Spinal cord (tissue), 10 donors: ENCODE data around the gene ADRA2A. TPM values are rescaled to one million over a fixed set of nuclear protein-coding genes. Genes with fewer than 3 reads are reported as not detected.
A peak's percentile ranks its signal among the peaks of the same experiment; 100 is the strongest.

Experiments
- DNase-seq, 6 donors: peaks; one replicate each; pipeline versions ENCODE4 v3.0.0 to v3.0.0-alpha.2; 2013 to 2015; ENCODE audit warnings: low spot score in 6 of 6, low read depth in 4 of 6
- H3K27ac ChIP-seq: one replicate; pipeline ENCODE4 v1.5.1; 2013; ENCODE audit warnings: low read depth, low read length, control low read depth
- H3K27me3 ChIP-seq: one replicate; pipeline ENCODE4 v1.6.1; 2013; ENCODE audit warnings: low read length; ENCODE audit not compliant: control insufficient read depth, insufficient read depth
- H3K36me3 ChIP-seq: one replicate; pipeline ENCODE4 v1.6.1; 2013; ENCODE audit warnings: low read length; ENCODE audit not compliant: control insufficient read depth, insufficient read depth
- H3K4me1 ChIP-seq: one replicate; pipeline ENCODE4 v1.6.1; 2013; ENCODE audit warnings: low read length; ENCODE audit not compliant: control insufficient read depth, insufficient read depth
- H3K4me3 ChIP-seq: one replicate; pipeline ENCODE4 v1.5.1; 2013; ENCODE audit warnings: low read depth, low read length, control low read depth
- H3K9me3 ChIP-seq: one replicate; pipeline ENCODE4 v1.6.1; 2013; ENCODE audit warnings: low read length; ENCODE audit not compliant: control insufficient read depth, insufficient read depth
- WGBS: methylation state at CpG from one replicate; pipeline ENCODE4 v1.1.5; 2013; ENCODE audit warnings: missing lambda C conversion rate; ENCODE audit not compliant: insufficient coverage; 5-methylcytosine and 5-hydroxymethylcytosine counted together
- polyA plus RNA-seq, 2 donors: library from polyadenylated mRNA; unstranded; fragments of 120-200 nt; gene quantifications; one replicate each; pipeline ENCODE4 v1.2.1, GENCODE V29; 2013; ENCODE audit not compliant: insufficient read length in 2 of 2
- total RNA-seq, 2 donors: library from RNA; depleted of rRNA in 1 of 2; stranded (reverse); fragments of 120-200 nt in 1 of 2; fragments of >200 nt in 1 of 2; gene quantifications; one replicate each; pipeline versions ENCODE4 v1.2.3 to v1.2.4, GENCODE V29; 2013 to 2014
- donor health status: healthy.

The ADRA2A gene
- total and polyA plus RNA-seq, 4 donors, result 6.2 to 16.8 (median 11.2) TPM

DNA sequence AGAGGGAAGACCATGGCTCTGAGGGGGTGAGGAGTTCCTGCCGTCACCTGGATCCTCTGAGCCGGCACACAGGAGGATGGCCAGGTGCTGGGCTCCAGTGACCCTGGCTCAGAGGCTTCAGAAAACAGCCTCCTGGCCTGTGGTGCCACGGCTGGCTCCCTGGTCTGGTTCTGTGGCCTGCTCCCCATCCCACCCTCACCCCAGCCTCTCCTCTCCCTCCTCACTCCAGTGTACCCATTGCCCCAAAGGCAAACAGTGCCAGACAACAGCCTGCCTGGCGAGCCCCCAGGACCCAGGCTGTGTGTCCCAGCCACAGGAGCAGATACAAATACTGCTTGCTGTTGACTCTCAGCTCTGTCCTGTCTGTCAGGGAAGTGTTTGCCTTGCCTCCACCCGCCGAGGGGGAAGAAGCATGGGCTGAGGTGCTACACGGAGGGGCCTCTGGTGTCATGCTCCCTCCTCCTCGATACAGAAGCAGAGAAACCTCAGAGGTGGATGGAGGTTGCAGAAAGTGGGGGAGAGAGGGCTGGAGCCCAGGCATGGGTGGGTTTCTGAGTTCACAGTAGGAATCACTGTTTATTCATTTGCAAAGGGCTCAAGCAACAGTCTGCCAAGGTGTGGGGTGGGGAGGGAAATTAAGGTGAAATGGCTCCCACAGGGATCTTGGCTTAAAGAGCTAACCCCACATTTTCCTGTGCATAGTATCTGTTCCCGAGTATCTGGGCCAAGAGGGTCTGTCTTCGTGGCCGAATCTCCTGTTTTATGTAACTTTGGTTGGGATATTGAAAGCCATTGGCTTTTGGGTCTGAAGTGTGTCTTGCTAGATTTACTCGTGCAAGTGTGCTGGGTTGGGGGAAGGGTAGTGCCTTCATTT is 5.5 kb downstream of the ADRA2A start:
- Histone ChIP-seq H3K4me1 (peaks cover 31% of the 10 kb centered on the region), H3K27ac (no peak overlapping the region), H3K36me3 (peaks cover 5% of the 10 kb centered on the region), H3K9me3 (no peaks in the 10 kb centered on the region), H3K27me3 (peaks cover 22% of the 10 kb centered on the region), H3K4me3 (no peak overlapping the region)
- WGBS, result 62% methylated on average over 9 of the region's 12 CpGs
- DNase-seq, result no peak

- no peak overlapping the region for H3K27ac ChIP-seq
- WGBS, result 95% methylated on average over 2 of the region's 10 CpGs
- H3K4me3 ChIP-seq, result no peak overlapping the region
- H3K36me3 ChIP-seq, result peaks cover 5% of the 10 kb centered on the region
- H3K27me3 ChIP-seq, result peaks cover 14% of the 10 kb centered on the region
- H3K9me3 ChIP-seq, result no peaks in the 10 kb centered on the region
- peaks cover 22% of the 10 kb centered on the region for H3K4me1 ChIP-seq
- DNase-seq, result no peak
Observed at GRCh38 chr10:111083222-111084095, 6.6 kb downstream of the ADRA2A start.

DNA sequence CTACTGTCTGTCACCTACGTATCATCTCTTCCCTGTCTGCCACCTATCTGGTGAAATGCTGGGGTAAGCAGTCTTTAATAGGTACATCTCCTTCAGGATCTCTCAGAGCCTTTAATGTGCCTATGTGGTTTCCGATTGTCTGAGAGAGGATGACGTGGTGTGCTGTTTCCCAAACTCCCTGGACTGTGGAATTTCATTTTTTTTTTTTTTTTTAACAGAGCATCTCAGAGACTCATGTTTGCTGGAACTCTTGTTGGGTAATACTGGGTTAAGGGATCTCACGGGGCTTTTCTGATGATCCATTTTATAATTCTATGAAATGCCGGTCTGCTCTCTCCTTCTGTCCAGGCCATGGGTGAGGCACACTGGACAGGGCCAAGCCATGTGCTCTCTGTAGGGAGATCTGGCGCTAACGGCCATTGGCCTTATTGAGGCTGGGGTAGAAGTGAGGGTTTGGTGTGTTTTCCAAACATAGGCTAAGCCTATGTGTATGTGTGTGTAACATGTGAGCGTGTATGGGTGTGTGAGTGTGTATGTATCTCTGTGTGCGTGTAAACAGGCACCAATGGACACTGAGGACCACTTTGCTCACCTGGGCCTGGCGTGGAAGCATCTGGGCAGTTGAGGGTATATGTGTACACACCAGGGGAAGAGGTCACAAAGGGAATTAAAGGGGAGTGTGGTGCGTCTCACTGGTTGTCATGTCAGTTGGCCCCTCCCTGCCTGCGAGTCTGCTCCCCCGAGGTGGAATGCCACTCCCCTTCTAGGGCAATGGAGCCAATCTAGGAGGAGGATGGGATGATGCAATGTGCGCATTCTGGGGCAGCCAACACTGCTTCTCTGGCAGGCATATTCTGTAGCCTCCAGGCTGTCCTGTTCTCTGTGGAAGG is 7.8 kb downstream of the ADRA2A start:
- 90% methylated on average over 13 of the region's 14 CpGs for WGBS
- no peak overlapping the region for H3K4me3 ChIP-seq
- H3K27me3 ChIP-seq, result peaks cover 7% of the 10 kb centered on the region
- H3K36me3 ChIP-seq, result no peaks in the 10 kb centered on the region
- H3K27ac ChIP-seq, result no peak overlapping the region
- no peak for DNase-seq
- peaks cover 16% of the 10 kb centered on the region for H3K4me1 ChIP-seq
- no peaks in the 10 kb centered on the region for H3K9me3 ChIP-seq

GRCh38 chr10:111085690-111086353 is 9.0 kb downstream of the ADRA2A start:
- WGBS, result 100% methylated on average over 2 of the region's 6 CpGs
- H3K9me3 ChIP-seq, result no peaks in the 10 kb centered on the region
- peaks cover 3% of the 10 kb centered on the region for H3K27me3 ChIP-seq
- H3K36me3 ChIP-seq, result no peaks in the 10 kb centered on the region
- peak in 1 of 6 donors; percentile 29 for DNase-seq
- H3K4me3 ChIP-seq, result no peak overlapping the region
- H3K27ac ChIP-seq, result no peak overlapping the region
- peaks cover 16% of the 10 kb centered on the region for H3K4me1 ChIP-seq

DNA sequence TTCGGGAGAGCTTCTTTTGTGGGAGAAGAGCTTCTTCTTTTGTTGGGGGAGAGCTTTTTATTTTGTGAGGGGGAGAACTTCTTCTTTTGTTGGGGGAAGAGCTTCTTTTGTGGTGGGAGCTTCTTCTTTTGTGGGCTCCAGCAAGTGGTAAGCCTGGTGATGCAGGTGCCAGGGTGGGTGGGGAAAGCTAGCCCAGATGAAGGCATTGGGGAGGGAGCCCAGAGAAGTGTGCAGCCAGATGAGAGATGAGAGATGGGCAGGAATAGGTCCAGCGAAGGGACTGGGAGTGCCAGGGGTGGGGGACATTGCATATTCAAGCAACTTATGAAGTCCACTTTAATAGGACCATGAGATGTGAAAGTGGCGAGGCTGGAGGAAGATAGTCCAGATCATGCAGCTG is 9.7 kb downstream of the ADRA2A start:
- no peaks in the 10 kb centered on the region for H3K9me3 ChIP-seq
- peaks cover 16% of the 10 kb centered on the region for H3K4me1 ChIP-seq
- WGBS, result 95% methylated on average over 2 of the region's 3 CpGs
- no peak for DNase-seq
- no peak overlapping the region for H3K4me3 ChIP-seq
- H3K27me3 ChIP-seq, result peaks cover 3% of the 10 kb centered on the region
- no peaks in the 10 kb centered on the region for H3K36me3 ChIP-seq
- no peak overlapping the region for H3K27ac ChIP-seq

DNA sequence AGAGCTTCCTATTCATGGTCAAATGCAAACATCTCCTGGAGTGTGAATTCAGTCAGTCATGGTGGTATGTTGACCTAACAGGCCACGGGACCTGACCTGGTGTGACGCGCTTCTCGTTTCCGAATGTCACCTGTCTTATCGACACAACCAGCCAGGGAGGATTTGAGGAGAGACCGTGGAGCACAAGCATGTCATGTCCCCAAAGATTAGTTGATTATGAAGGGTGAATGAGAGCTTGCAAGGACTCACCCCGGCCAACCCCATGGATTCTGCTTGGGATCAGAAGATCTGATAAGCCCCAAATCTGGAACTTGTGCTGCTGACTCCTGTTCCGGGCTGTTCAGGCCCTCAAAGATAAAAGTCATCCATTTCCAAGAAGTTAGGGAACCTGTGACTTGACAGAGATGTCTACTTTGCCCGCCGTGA is 10.5 kb downstream of the ADRA2A start:
- H3K4me3 ChIP-seq, result no peak overlapping the region
- H3K9me3 ChIP-seq, result no peaks in the 10 kb centered on the region
- no peak for DNase-seq
- no peaks in the 10 kb centered on the region for H3K36me3 ChIP-seq
- H3K27ac ChIP-seq, result no peak overlapping the region
- no peaks in the 10 kb centered on the region for H3K27me3 ChIP-seq
- H3K4me1 ChIP-seq, result peaks cover 12% of the 10 kb centered on the region
- 88% methylated on average over 11 of the region's 11 CpGs for WGBS

DNA sequence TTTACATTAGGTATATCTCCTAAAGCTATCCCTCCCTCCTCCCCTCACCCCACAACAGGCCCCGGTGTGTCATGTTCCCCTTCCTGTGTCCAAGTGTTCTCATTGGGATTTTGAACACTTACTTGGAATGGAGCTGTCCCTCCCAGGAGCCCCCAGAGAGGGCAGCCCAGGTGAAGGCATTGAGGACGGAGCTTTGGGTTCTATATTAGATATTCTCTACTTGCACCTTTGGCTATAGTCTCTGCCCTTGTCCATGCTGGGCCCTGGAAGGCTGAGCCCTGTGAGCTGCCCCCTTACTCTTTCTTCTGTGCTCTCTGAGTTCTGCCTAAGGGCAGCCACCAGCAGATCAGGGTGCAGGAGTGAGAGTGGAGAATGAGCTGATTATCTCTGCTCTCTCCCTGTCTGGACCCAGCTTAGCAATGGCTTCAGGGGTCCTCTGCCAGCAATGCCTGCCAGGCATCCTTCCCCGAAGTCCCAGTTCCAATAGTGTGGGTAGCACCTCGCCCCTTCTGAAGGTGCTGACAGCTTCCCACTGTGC is 11.2 kb downstream of the ADRA2A start:
- H3K4me1 ChIP-seq, result peaks cover 9% of the 10 kb centered on the region
- H3K27me3 ChIP-seq, result no peaks in the 10 kb centered on the region
- H3K4me3 ChIP-seq, result no peak overlapping the region
- no peak overlapping the region for H3K27ac ChIP-seq
- H3K9me3 ChIP-seq, result no peaks in the 10 kb centered on the region
- H3K36me3 ChIP-seq, result no peaks in the 10 kb centered on the region
- 92% methylated on average over 2 of the region's 4 CpGs for WGBS
- DNase-seq, result no peak

DNA sequence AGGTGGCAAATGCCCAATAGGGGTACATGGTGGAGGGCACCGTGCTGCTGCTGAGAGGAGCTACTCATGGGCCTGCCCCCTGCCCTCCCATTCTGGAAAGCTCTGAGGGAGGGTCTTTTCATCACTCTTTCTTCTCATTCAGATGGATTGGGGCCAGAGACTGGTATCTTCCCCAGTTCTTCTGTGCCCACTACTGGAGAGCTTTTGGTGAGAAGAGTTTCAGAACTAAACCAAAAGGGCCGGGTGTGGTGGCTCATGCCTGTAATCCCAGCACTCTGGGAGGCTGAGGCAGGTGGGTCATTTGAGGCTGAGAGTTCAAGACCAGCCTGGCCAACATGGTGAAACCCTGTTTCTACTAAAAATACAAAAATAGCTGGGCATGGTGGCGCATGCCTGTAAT is 12.5 kb downstream of the ADRA2A start:
- no peaks in the 10 kb centered on the region for H3K9me3 ChIP-seq
- no peaks in the 10 kb centered on the region for H3K36me3 ChIP-seq
- no peak for DNase-seq
- peaks cover 9% of the 10 kb centered on the region for H3K4me1 ChIP-seq
- H3K4me3 ChIP-seq, result no peak overlapping the region
- no peak overlapping the region for H3K27ac ChIP-seq
- H3K27me3 ChIP-seq, result no peaks in the 10 kb centered on the region
- WGBS, result 100% methylated on average over 1 of the region's 3 CpGs
